ENCODE results near the gene GARS1. TPM values are rescaled to one million over a fixed set of nuclear protein-coding genes. Genes with fewer than 3 reads are reported as not detected.

GARS1 gene
- total RNA-seq, 1 experiment from 2014 or later = 95.4 TPM

DNA sequence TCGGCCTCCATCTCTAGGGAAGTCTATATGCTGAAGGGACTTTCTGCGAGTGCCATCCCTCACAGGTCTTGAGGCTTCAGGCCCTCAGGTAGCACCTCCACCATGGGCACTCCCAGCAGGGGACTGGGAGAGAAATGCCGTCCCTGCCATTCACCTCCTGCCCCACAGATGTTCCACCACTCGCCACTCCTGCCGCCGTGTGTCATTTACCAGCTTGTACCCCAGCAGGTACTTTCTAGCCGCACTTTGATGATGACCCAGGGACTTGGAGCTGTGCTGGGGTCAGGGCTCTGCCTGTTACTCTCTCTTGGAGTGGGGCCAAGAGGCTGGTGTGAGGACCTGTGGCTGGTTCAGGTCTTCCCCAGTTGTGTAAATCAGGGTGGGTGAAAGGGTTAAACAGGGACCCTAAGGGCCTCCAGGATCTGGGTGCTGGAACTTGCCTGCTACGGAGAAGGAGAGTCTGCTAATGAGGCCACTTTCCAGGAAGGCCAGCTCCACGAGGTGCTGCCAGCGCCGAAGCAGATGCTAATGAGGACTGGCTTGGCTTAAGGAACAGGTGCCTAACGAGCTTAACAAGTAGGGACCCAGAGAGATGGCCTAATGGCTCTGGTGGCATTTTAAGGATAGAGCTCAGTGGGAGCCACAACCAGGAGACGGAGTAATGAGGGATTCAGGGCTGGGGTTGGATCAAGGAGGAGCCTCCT is 55.2 kb downstream of the GARS1 start:
- TF ChIP-seq EZH2 (IDR thresholded peaks at IDR 0.05; ENCODE audit: low read length, unreplicated experiment) (no peak), EZH2phosphoT487 (IDR thresholded peaks at IDR 0.05; ENCODE audit: borderline replicate concordance, low read length) (no peak)
- TF ChIP-seq, protein P1, sequence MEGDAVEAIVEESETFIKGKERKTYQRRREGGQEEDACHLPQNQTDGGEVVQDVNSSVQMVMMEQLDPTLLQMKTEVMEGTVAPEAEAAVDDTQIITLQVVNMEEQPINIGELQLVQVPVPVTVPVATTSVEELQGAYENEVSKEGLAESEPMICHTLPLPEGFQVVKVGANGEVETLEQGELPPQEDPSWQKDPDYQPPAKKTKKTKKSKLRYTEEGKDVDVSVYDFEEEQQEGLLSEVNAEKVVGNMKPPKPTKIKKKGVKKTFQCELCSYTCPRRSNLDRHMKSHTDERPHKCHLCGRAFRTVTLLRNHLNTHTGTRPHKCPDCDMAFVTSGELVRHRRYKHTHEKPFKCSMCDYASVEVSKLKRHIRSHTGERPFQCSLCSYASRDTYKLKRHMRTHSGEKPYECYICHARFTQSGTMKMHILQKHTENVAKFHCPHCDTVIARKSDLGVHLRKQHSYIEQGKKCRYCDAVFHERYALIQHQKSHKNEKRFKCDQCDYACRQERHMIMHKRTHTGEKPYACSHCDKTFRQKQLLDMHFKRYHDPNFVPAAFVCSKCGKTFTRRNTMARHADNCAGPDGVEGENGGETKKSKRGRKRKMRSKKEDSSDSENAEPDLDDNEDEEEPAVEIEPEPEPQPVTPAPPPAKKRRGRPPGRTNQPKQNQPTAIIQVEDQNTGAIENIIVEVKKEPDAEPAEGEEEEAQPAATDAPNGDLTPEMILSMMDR (conservative IDR thresholded peaks at IDR 0.05; ENCODE audit: low read depth, low read length) = no peak
- ChIA-PET POLR2A (ENCODE audit: unreplicated experiment) (no interaction called here), CTCF (no interaction called here)
- Histone ChIP-seq H3K9ac (ENCODE audit: low read length) (no peak overlapping the region), H3K4me3 (ENCODE audit: low read length) (no peak overlapping the region), H3K9me3 (ENCODE audit: low read length) (no peaks in the 10 kb centered on the region), H3K9me2 (replicated peaks; ENCODE audit: low read length) (no peaks in the 10 kb centered on the region), H2AFZ (ENCODE audit: low read length) (no peak overlapping the region), H3K4me1 (ENCODE audit: insufficient read depth, low read length) (no peaks in the 10 kb centered on the region), H3K27ac (ENCODE audit: low read length) (no peak overlapping the region), H3K27me3 (ENCODE audit: low read length) (no peaks in the 10 kb centered on the region), H3K4me2 (ENCODE audit: low read length) (no peak overlapping the region), H3F3A (ENCODE audit: low read length, unreplicated experiment) (no peaks in the 10 kb centered on the region), H4K20me1 (ENCODE audit: low read length) (no peaks in the 10 kb centered on the region), H3K36me3 (ENCODE audit: low read depth, low read length) (no peaks in the 10 kb centered on the region), H3K79me2 (ENCODE audit: low read length) (no peaks in the 10 kb centered on the region)
- BruUV-seq (replicated peaks) = no TSS peak
- no peak for ATAC-seq
- no peak for DNase-seq
- intact Hi-C loops (cut with micrococcal nuclease) = loop anchor here (5.0 kb wide), 1 partner anchor 92 kb away; no protein-coding TSS in a partner anchor

DNA sequence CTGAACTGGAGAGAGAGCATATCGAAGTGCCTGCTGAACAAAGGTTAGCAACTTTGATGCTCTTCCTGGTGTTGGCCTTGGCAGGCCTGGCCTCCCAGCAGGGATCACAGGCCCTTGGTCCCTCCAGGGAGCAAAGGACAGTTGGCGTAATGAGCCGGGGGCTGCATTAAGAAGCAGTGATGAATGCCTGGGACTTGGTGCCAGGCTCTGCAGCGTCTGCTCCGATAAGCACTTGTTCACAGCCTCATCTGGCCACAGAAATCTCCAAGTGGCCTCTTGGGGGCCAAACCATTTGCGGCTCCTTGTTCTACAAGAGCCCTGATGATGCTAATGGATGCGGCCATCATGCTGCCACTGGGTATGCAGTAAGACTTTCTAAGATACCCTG is 55.7 kb downstream of the GARS1 start:
- ChIA-PET POLR2A (ENCODE audit: unreplicated experiment) (no interaction called here), CTCF (no interaction called here)
- Histone ChIP-seq H3K4me1 (ENCODE audit: insufficient read depth, low read length) (no peaks in the 10 kb centered on the region), H3K4me3 (ENCODE audit: low read length) (no peak overlapping the region), H3K27me3 (ENCODE audit: low read length) (no peaks in the 10 kb centered on the region), H3K4me2 (ENCODE audit: low read length) (no peak overlapping the region), H3K9ac (ENCODE audit: low read length) (no peak overlapping the region), H3K27ac (ENCODE audit: low read length) (no peak overlapping the region), H3K79me2 (ENCODE audit: low read length) (no peaks in the 10 kb centered on the region), H2AFZ (ENCODE audit: low read length) (no peak overlapping the region), H3F3A (ENCODE audit: low read length, unreplicated experiment) (no peaks in the 10 kb centered on the region), H3K36me3 (ENCODE audit: low read depth, low read length) (no peaks in the 10 kb centered on the region), H4K20me1 (ENCODE audit: low read length) (no peaks in the 10 kb centered on the region), H3K9me2 (replicated peaks; ENCODE audit: low read length) (no peaks in the 10 kb centered on the region), H3K9me3 (ENCODE audit: low read length) (no peaks in the 10 kb centered on the region)
- intact Hi-C loops (cut with micrococcal nuclease) = no loop called here
- BruUV-seq (replicated peaks) = no TSS peak
- DNase-seq (no peak), ATAC-seq (no peak)
- TF ChIP-seq, protein P1 (conservative IDR thresholded peaks at IDR 0.05; ENCODE audit: low read depth, low read length) = no peak
- TF ChIP-seq EZH2phosphoT487 (IDR thresholded peaks at IDR 0.05; ENCODE audit: borderline replicate concordance, low read length) = no peak
- TF ChIP-seq EZH2 (IDR thresholded peaks at IDR 0.05; ENCODE audit: low read length, unreplicated experiment) = no peak

DNA sequence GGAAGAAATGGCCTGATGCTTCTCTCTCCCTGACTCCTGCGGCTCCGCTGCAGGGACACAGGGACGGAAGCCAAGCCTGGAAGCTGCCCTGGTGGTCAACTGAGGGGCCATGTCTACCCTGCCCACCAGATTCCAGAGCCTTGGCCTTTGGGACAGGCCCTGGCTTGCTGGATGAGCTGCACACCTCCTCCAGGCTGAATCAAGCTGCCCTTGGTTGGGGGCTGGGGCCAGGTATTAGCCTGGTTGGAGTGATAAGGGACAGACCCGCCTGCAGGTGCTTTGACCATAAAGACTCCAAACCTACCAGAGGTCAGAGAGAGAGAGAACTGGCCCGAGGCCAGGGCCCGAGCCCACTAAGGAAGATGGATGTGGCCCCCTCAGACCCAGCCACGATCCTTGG is 57.5 kb downstream of the GARS1 start:
- ChIA-PET POLR2A (ENCODE audit: unreplicated experiment) (no interaction called here), CTCF (no interaction called here)
- Histone ChIP-seq H2AFZ (ENCODE audit: low read length) (no peak overlapping the region), H3F3A (ENCODE audit: low read length, unreplicated experiment) (no peaks in the 10 kb centered on the region), H3K36me3 (ENCODE audit: low read depth, low read length) (no peaks in the 10 kb centered on the region), H3K27ac (ENCODE audit: low read length) (no peak overlapping the region), H3K9ac (ENCODE audit: low read length) (no peak overlapping the region), H3K9me2 (replicated peaks; ENCODE audit: low read length) (no peaks in the 10 kb centered on the region), H4K20me1 (ENCODE audit: low read length) (no peaks in the 10 kb centered on the region), H3K4me1 (ENCODE audit: insufficient read depth, low read length) (no peaks in the 10 kb centered on the region), H3K4me3 (ENCODE audit: low read length) (no peak overlapping the region), H3K9me3 (ENCODE audit: low read length) (no peaks in the 10 kb centered on the region), H3K79me2 (ENCODE audit: low read length) (no peaks in the 10 kb centered on the region), H3K27me3 (ENCODE audit: low read length) (no peaks in the 10 kb centered on the region), H3K4me2 (ENCODE audit: low read length) (no peak overlapping the region)
- TF ChIP-seq EZH2 (IDR thresholded peaks at IDR 0.05; ENCODE audit: low read length, unreplicated experiment) (no peak), EZH2phosphoT487 (IDR thresholded peaks at IDR 0.05; ENCODE audit: borderline replicate concordance, low read length) (no peak)
- TF ChIP-seq, protein P1 (conservative IDR thresholded peaks at IDR 0.05; ENCODE audit: low read depth, low read length) = no peak
- no TSS peak for BruUV-seq (replicated peaks)
- ATAC-seq = no peak
- no peak for DNase-seq
- intact Hi-C loops (cut with micrococcal nuclease) = no loop called here
